ENCODE results near the gene PANK1. TPM values are rescaled to one million over a fixed set of nuclear protein-coding genes. Genes with fewer than 3 reads are reported as not detected.

PANK1 gene
- total RNA-seq, 1 donor from 2014 or later = 18.2 TPM

DNA sequence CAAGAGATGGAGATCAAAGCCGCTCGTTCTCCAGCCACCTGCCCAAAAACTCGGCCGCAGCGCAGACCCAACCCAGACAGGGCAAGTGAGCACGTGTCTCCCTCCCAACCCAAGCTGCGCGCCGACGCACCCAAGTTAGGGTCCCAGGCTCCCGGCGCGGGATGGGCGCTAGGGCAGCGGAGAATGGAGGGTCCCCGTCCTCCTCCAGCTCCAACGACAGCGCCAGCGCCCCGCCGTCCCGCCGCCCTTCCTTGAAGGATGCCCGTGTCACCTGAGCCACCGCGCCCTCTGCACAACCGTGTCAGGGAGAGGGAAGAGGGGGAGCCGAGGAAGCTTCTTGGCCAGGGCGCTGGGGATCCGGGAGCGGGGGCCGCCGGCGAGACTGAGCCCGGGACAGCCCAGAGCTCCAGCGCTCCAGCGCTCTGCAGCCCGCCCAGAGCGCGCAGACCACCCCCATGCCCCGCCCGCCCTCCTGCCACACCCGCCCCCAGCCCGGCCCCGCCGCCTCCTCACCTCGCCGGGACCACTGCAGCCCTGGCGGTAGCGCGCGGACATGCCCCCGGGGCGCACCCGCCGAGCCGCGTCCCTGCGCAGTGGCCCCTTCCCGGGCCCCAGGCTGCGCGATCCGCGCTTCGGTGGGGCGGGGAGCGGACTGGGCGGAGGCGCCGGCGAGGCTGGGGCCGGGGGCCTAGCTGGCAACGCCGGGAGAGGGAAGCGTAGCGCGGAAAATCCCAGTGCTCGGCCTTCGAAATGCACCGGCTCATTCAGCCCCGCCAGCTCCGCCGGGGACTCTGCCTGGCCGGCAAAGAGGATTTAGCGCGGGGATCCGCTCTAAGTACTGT is 109.7 kb downstream of the PANK1 start, which contains the start of gene SLC16A12:
Gene SLC16A12, minus strand, starts transcription at position 424 of the 842 bp plus-strand sequence. CDS start 73,016 bp downstream, outside the sequence.
- no peak for DNase-seq (ENCODE audit: low spot score)

DNA sequence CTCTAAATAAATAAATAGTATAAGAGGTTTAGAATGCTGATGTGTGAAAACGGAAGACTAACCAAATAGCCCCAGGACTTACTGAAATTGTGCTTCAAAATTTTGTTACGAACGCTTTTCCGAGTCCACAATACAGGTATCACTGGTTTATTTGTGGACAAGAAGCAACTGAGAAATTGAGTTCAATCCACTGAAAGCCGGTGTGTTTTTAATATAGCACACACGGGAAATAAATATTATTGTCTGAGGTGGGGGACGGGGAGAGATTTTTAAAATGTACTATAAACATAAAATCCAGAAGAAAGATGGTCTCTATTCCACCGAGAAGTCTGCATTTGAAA is 110.2 kb downstream of the PANK1 start:
- no peak for DNase-seq (ENCODE audit: low spot score)

Other genes with a start within 250 kb of the PANK1 start
- 14.7 TPM for gene IFIT5, start 230.7 kb downstream of the PANK1 start, total RNA-seq
- 0.43 TPM for gene SLC16A12, start 109.6 kb downstream of the PANK1 start, total RNA-seq
- gene KIF20B, start 56.3 kb upstream of the PANK1 start, total RNA-seq = 2.9 TPM